ENCODE results near the gene CPNE9. TPM values are rescaled to one million over a fixed set of nuclear protein-coding genes. Genes with fewer than 3 reads are reported as not detected.

Gene CPNE9
- total and polyA plus RNA-seq, 2 experiments from 2014 or later = not detected

DNA sequence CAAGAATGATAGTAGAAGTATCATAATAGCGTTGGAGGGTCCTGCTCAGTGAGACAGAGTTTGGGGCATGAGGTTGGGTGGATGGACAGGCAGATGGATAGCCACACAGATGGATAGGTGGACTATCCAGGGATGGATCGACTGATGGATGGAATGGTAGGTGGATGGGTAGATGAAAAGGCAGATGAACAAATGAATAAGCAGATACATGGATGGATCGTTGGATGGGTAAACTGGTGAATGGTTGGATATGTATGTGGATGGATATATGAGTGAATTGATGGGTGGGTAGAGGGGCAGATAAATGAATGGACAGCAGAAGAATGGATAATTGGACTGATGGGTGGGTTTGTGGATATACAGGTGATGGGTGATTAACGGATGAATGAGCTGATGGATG is 9.5 kb downstream of the CPNE9 start:
- no peak overlapping the region for H3K4me2 ChIP-seq
- H4K20me1 ChIP-seq (ENCODE audit: insufficient read depth, poor library complexity, severe bottlenecking) = no peaks in the 10 kb centered on the region
- H3K27ac ChIP-seq = no peak overlapping the region
- no peak overlapping the region for H2AFZ ChIP-seq
- WGBS (ENCODE audit: low lambda C conversion rate, missing lambda C conversion rate) = 79% methylated on average over 4 of the region's 4 CpGs
- no peaks in the 10 kb centered on the region for H3K36me3 ChIP-seq (replicated peaks; ENCODE audit: insufficient read depth, low read depth)
- H3K4me1 ChIP-seq (ENCODE audit: insufficient read depth) = peaks cover 6% of the 10 kb centered on the region
- DNase-seq (ENCODE audit: low spot score) = no peak
- no peaks in the 10 kb centered on the region for H3K9me3 ChIP-seq (ENCODE audit: low read depth)
- peaks cover 4% of the 10 kb centered on the region for H3K27me3 ChIP-seq
- no peaks in the 10 kb centered on the region for H3K79me2 ChIP-seq
- TF ChIP-seq EZH2 (IDR thresholded peaks at IDR 0.05; ENCODE audit: borderline replicate concordance) = no peak
- H3K9me2 ChIP-seq (replicated peaks; ENCODE audit: insufficient read depth) = no peaks in the 10 kb centered on the region
- no peak overlapping the region for H3K4me3 ChIP-seq

DNA sequence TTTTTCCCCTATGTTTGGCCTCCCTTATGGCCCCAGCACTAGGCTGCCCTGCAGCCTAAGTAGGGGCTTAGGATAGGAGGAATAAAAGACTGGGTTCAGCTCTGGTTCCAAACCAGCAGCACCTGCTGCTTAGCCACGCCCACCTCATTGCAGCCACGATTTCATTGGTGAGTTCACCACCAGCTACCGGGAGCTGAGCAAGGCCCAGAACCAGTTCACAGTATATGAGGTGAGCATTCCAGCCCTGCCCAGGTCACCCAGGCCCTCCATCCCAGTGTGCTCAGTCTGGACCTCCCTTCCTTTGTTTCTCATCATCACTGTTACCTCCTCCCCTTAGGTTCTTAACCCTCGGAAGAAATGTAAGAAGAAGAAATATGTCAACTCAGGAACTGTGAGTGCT is 11.5 kb downstream of the CPNE9 start:
- WGBS (ENCODE audit: low lambda C conversion rate, missing lambda C conversion rate) = 27% methylated on average over 4 of the region's 4 CpGs
- Histone ChIP-seq H3K36me3 (replicated peaks; ENCODE audit: insufficient read depth, low read depth) (no peaks in the 10 kb centered on the region), H2AFZ (peak overlapping the region; percentile 22), H3K4me2 (no peak overlapping the region), H3K79me2 (no peaks in the 10 kb centered on the region), H3K27ac (peak overlapping the region; percentile 69), H3K27me3 (peaks cover 3% of the 10 kb centered on the region), H4K20me1 (ENCODE audit: insufficient read depth, poor library complexity, severe bottlenecking) (no peaks in the 10 kb centered on the region), H3K4me1 (ENCODE audit: insufficient read depth) (peaks cover 6% of the 10 kb centered on the region), H3K9me2 (replicated peaks; ENCODE audit: insufficient read depth) (no peaks in the 10 kb centered on the region), H3K9me3 (ENCODE audit: low read depth) (no peaks in the 10 kb centered on the region), H3K4me3 (no peak overlapping the region)
- TF ChIP-seq, protein P1, sequence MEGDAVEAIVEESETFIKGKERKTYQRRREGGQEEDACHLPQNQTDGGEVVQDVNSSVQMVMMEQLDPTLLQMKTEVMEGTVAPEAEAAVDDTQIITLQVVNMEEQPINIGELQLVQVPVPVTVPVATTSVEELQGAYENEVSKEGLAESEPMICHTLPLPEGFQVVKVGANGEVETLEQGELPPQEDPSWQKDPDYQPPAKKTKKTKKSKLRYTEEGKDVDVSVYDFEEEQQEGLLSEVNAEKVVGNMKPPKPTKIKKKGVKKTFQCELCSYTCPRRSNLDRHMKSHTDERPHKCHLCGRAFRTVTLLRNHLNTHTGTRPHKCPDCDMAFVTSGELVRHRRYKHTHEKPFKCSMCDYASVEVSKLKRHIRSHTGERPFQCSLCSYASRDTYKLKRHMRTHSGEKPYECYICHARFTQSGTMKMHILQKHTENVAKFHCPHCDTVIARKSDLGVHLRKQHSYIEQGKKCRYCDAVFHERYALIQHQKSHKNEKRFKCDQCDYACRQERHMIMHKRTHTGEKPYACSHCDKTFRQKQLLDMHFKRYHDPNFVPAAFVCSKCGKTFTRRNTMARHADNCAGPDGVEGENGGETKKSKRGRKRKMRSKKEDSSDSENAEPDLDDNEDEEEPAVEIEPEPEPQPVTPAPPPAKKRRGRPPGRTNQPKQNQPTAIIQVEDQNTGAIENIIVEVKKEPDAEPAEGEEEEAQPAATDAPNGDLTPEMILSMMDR (IDR thresholded peaks at IDR 0.05; ENCODE audit: poor library complexity) = no peak
- TF ChIP-seq EZH2 (IDR thresholded peaks at IDR 0.05; ENCODE audit: borderline replicate concordance) (no peak), EZH2phosphoT487 (IDR thresholded peaks at IDR 0.05; ENCODE audit: low read depth, severe bottlenecking, unreplicated experiment) (no peak)
- peak; percentile 29 for DNase-seq (ENCODE audit: low spot score)

DNA sequence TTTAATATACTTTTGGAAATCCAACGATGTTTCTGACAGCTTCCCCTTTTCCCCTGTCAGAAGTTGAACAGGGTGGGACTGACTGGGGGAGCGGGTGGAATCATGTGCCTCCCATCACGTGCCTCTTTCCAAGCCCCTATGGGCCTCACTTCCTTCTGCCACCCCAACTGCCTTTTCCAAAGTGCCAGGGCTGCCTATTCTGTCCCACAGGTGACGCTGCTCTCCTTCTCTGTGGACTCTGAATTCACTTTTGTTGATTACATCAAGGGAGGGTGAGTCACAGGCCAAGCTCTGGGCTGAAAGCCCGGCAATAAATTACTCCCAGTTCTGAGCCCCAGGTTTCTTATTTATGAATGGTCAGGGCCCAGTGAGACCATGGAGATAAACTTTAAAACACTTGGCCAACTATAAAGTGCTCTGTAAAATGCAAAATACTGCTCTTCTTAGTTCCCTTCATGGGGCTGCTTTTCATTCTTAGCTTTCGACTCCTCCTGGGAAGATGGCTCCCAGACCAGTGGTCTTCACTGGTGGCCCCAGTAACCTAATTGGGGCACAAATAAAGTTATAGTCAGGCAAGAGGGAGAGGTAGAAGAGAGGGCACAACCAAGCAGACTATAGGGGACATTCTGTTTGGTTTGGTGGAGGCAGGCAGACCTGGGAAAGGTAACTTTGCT is 12.3 kb downstream of the CPNE9 start:
- peak; percentile 90 for DNase-seq (ENCODE audit: low spot score)
- peak overlapping the region; percentile 71 for H3K27ac ChIP-seq
- no peak overlapping the region for H3K4me3 ChIP-seq
- H3K9me2 ChIP-seq (replicated peaks; ENCODE audit: insufficient read depth) = no peaks in the 10 kb centered on the region
- H3K27me3 ChIP-seq = no peaks in the 10 kb centered on the region
- no peaks in the 10 kb centered on the region for H3K9me3 ChIP-seq (ENCODE audit: low read depth)
- H3K4me1 ChIP-seq (ENCODE audit: insufficient read depth) = peaks cover 6% of the 10 kb centered on the region
- no peaks in the 10 kb centered on the region for H4K20me1 ChIP-seq (ENCODE audit: insufficient read depth, poor library complexity, severe bottlenecking)
- H2AFZ ChIP-seq = peak overlapping the region; percentile 22
- H3K36me3 ChIP-seq (replicated peaks; ENCODE audit: insufficient read depth, low read depth) = no peaks in the 10 kb centered on the region
- H3K79me2 ChIP-seq = no peaks in the 10 kb centered on the region
- TF ChIP-seq, protein P1 (IDR thresholded peaks at IDR 0.05; ENCODE audit: poor library complexity) = peak; percentile 74
- no peak for TF ChIP-seq EZH2phosphoT487 (IDR thresholded peaks at IDR 0.05; ENCODE audit: low read depth, severe bottlenecking, unreplicated experiment)
- peak overlapping the region; percentile 13 for H3K4me2 ChIP-seq
- WGBS (ENCODE audit: low lambda C conversion rate, missing lambda C conversion rate) = 58% methylated on average over 6 of the region's 6 CpGs

DNA sequence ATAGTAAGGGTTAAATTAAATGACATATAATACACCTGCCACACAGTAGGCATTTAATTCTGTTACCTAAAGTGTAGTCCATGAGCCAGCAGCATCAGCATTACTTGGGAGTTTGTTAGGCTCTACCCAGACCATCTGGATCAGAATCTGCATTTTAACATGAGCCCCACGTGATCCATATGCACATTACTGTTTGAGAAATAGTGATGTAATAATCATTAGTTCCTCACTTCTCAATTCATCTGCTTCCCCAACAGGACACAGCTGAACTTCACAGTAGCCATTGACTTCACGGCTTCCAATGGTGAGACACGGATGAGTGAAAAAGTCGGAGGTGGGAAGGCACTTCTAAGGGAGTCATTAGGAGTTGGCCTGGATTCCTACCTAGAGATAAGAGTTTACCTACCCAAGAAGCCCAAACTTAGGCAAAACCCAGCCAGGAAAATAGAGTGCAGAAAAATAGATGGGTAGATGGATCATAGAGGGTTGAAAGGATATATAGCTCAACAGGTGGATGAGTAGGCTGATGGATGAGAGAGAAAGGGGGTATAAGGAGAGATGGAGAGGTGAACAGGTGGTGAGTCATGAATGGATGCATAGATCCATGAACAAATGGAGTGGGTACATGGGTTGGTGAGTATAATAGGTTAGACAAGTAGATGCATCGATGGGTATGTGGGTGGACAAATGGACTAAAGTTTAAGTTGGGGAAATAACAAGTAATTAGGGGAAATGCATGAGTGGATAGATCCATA is 13.3 kb downstream of the CPNE9 start:
- H3K79me2 ChIP-seq = no peaks in the 10 kb centered on the region

More for the DNA sequence above, 13.3 kb downstream of the CPNE9 start:
- H3K27ac ChIP-seq = no peak overlapping the region
- no peaks in the 10 kb centered on the region for H3K36me3 ChIP-seq (replicated peaks; ENCODE audit: insufficient read depth, low read depth)
- 91% methylated on average over 5 of the region's 5 CpGs for WGBS (ENCODE audit: low lambda C conversion rate, missing lambda C conversion rate)
- no peak overlapping the region for H3K4me3 ChIP-seq
- no peak for DNase-seq (ENCODE audit: low spot score)
- H3K9me3 ChIP-seq (ENCODE audit: low read depth) = no peaks in the 10 kb centered on the region
- H2AFZ ChIP-seq = no peak overlapping the region
- no peak overlapping the region for H3K4me2 ChIP-seq
- no peaks in the 10 kb centered on the region for H3K9me2 ChIP-seq (replicated peaks; ENCODE audit: insufficient read depth)
- TF ChIP-seq EZH2 (IDR thresholded peaks at IDR 0.05; ENCODE audit: borderline replicate concordance) = no peak
- TF ChIP-seq, protein P1 (IDR thresholded peaks at IDR 0.05; ENCODE audit: poor library complexity) = no peak
- no peak for TF ChIP-seq EZH2phosphoT487 (IDR thresholded peaks at IDR 0.05; ENCODE audit: low read depth, severe bottlenecking, unreplicated experiment)
- H4K20me1 ChIP-seq (ENCODE audit: insufficient read depth, poor library complexity, severe bottlenecking) = no peaks in the 10 kb centered on the region
- H3K4me1 ChIP-seq (ENCODE audit: insufficient read depth) = peaks cover 6% of the 10 kb centered on the region
- H3K27me3 ChIP-seq = no peaks in the 10 kb centered on the region

Measured in hepatocyte (in vitro differentiated cells).